DMS79 treated with DMSO at 0.1 percent for 48 hours (cell line): ENCODE results near the gene JAG2.

ENCODE experiments used
- DNase-seq: peaks from one replicate; lab custom pipeline; 2025; lab: John Stamatoyannopoulos, UW

JAG2 gene

DNA sequence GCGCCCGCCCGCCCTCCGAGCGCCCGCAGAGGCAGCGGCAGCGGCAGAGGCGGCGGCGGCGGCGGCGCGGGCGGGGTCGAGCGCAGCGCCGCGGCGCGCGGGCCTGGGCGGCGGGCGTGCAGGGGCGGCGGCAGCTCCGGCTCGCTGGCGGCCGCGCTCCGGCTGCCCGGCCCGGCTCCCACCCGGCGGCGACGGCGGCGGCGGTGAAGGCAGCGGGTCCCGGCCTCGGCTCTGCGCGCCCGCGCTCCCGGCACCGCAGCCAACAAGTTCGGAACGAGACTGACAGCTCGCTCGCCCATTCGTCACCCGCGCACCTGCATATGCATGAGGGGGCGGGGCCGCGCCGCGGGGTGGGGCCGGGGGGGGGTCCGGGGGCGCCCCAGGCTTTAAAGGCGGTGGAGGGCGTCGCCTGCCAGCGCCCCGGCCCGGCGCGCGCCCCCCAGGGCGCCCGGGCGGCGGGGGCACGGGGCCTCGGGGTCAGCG is at the start of gene JAG2:
Gene JAG2, minus strand, starts transcription at position 281 of the 483 bp plus-strand sequence. CDS start 356 bp downstream, outside the sequence.
- peak; percentile 39 for DNase-seq

DNA sequence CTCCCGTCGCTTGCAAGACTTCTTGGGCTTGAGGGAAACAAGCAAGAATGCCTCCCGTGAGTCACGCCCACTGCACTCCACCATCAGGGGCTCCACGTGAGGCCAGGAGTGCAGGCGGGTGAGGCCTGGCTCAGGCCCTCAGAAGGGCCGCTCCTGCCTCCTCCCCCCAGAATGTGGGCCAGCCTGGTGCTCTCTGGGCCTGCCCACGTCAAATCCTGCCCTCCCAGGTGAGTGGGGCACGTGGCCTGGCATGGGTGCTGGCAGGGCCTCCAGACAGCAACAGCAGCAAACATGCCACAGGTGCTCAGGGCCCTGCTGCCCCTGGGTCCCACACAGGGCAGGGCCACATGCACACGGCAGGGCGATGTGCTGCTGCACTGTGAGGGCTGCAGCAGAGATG is 49.2 kb upstream of the JAG2 start:
- no peak for DNase-seq

DNA sequence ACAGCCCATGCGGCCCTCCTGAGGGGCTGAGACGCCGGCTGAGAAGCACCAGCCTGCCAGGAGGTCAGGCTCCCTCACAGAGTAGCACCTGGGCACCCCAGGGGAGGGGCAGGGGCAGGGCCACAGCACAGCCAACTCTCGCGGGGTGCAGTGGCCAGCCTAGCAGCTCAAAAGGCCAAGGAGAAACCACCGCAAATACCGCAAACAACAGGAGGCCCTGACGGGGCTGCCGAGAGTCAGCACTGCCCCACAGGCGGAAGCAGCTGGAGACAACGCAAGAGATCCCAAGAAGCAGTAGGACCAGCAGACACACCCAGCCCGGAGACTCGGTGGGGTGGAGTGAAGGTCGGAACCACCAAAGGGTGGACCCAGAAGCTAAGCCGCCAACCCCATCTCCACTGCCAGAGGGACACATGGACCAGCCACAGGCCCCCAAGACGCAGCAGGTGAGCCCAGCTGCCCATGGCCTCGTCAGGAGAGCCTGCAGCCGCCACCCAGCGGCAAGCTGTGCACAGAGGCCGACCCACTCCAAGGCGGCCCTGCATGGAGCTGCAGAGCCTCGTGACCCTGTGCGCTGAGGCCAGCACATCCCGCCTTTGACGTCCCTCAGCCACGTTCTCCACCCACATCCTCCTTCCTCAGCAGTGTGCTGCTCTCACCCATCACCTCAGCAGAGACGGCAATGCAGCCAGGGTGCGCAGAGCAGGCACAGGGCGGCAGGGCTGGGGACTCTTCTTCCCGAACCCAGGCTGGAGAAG is 48.1 kb upstream of the JAG2 start:
- no peak for DNase-seq

DNA sequence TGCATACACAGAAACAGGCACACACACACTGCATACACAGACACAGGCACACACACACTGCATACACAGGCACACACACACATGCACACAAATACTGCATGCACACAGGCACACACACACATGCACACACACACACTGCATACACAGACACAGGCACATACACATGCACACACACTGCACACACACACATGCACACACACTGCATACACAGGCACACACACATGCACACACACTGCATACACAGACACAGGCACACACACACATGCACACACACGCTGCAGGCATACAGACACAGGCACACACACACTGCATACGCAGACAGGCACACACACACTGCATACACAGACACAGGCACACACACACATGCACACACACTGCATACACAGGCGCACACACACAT is 47.0 kb upstream of the JAG2 start:
- no peak for DNase-seq

DNA sequence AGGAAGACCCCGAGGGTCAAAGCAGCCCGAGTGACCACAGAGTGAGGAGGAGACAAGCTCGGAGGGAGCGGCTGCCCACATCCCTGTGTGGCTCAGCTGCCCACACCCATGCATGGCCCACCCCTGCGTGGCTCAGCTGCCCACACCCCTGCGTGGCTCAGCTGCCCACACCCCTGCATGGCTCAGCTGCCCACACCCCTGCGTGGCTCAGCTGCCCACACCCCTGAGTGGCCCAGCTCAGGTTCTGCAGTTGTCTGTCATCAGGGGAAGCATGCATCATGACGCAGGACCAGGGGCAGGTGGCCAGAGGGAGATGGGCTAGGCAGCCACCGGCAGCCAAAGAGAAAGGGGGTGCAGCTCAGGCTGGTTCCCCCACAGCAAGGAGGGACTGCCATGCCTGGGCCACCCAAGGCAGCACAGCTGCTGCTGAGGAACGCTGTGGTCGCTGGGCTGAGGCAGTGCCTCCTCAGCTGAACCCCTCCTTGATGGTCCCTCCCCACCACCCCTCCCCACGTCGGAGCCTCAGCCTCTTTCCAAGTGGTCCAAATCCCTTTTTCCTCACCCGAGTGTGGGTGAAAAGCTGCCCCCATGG is 45.8 kb upstream of the JAG2 start:
- DNase-seq = no peak

DNA sequence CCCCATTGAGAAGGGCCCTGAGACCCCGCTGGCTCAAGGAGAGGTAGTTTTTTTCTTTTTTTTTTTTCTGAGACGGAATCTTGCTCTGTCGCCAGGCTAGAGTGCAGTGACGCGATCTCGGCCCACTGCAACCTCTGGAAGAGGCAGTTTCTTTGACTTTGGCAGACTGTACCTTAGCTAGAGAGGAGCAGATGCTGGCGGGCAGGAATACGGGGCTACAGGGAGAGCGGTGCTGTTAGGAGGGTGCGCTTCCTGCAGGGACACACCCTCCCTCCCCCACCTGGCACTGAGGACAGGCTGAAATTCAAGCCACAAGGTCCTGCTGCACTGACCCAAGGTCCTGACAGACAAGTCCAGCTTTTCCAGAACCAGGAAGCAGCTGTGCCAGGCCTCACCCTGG is 44.8 kb upstream of the JAG2 start:
- peak; percentile 71 for DNase-seq

DNA sequence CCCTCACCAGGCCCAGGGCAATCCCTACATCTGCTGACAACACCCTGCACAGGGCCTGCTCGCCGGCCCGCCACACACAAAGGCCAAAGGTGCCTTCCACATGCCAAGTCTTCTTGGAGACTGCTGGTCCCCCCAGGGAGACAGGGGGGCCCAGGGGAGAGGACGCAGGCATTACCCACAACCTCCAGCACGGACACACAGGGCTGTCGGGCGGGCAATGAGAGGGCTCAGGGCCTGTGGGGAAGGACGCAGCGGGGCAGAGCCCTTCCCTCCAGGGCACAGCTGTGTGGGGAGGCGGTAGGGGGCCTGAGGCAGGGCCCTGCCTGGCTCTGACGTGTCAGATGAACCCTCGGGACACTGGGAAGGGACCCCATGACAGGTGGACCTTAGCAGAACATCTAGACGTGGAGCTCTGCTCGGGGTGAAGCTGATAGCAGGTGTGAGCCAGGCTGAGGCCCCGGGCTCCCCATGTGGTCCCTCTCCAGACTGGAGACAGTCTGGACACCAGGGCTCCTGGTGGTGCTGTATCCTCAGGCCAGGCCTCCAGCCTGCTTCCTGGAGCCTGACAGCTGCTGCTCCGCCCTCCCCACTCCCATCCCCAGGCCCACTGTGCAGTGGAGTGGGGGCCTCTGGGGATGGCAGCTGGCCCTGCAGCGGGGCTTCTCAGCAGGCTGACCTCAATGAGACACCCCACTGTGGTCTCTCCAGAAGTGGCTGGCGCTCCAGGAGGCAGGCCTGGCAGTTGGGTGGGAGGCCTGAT is 44.1 kb upstream of the JAG2 start:
- DNase-seq = peak; percentile 71

DNA sequence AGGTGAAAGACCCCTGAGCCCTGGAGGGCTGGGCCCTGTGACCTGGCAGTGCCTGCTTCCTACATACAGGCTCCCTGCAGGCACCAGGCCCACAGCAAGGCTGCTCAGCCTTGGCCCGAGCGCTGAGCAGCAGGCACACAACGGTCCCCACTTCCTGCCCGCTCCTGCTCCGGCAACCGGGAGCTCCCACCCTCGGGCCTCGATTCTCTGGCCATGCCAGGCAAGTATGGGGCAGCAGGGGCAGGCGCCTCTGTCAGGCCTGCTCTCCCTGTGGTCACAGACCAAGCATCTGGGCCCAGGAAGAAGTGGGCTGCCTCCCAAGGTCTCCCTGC is 43.1 kb upstream of the JAG2 start:
- DNase-seq = no peak

DNA sequence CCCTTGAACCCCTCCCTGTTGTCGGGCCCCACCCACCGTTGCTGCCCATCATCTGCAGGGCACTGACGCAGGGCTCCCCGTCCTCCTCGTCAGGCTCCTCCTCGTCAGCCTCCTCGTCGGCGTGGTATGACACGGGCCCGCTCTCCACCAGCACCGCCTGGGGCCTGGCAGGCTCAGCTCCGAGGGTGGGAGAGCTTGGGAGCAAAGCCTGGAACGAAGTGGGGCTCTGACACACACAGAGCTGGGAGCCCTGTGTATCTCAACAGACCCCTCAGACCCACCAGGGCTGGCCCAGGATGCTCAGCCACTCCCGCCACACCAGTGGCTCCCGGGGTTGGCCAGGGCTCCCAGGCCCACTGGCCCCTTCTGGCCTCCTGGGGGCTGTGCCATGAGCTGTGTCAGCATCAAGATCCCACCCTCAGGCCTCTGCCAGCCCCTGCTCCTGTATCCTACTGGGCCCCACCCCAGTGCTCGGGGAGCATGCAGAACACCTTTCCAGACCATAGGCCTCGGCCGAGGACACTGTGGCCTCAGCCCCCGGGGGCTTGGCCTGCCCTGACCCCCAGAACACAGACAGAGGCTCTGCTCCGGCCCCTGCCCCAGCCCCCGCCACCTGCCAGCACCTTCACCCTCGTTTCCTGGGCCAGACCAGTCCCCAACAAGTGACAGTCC is 42.6 kb upstream of the JAG2 start:
- DNase-seq = no peak

DNA sequence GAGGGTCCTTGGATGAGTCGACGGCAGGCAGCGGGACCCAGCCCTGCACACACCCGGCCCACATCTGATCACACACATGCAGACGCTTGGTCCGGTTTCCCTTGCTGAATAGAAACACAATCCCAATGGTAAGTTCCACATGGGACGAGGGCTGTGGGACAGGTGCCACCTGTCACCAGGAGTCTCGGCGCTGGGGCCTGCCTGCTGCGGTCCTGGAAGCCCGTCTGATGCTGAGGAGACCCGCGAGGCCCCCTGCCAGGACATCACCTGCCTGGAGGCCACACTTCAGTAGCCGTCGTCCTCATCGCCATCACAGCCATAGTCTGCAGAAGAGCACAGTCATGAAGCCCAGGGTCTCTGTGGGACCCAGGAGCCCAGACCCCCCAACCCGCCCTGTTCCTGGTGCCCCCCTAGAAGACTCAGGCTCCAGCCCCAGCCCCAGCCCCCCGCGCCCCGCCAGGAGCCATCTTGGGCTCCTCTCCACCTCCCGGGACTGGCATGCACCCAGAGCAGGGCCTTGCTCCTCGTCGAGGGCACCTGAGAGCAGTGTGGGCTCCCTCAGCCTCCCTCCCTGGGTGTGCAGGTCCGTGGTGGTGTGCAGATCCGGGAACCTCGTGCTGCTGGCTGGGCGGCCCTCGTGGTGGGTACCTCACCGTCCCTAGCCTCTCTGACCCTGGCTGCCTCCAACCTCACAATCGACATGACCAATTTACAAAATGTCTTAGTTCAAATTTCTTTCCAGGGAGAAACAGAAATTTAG is 41.9 kb upstream of the JAG2 start:
- peak; percentile 69 for DNase-seq

DNA sequence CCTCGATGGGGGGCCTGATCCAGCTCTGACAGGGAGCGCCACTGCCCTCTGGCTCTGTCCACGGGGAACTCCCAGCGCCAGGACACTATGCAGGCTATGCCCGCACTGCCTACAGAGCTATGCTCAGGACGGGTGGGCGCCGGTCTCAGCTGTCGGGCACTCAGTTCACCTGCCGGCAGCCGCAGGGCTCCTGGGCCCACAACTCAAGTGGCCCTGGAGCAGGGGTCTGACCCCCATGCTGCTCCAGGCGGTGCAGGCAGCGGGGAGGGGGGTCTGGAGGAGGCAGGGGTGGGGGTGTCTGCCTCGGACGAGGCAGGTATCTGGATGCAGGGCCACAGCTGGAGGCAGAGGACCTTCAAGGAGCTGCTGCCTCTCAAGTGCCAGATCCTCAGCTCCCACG is 41.1 kb upstream of the JAG2 start:
- DNase-seq = peak; percentile 69

DNA sequence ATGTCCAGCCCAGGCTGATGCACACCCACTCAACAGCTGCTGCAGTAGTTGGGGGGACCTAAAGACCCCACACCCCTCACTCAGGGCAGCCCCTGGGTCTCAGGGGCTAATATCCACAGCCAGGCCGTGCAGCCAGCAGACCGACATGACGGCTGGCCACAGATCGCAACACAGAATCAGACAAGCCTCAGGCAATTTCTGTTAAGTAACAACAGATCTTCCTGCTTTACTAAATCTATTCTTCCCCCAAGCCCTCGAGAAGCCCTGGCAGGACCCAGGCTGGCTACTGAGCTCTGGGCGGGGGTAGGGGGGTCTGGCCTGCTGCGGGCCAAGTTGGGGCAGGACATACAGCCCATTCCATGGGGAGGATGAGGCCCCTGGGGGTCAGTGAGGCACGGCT is 40.5 kb upstream of the JAG2 start:
- DNase-seq = no peak

DNA sequence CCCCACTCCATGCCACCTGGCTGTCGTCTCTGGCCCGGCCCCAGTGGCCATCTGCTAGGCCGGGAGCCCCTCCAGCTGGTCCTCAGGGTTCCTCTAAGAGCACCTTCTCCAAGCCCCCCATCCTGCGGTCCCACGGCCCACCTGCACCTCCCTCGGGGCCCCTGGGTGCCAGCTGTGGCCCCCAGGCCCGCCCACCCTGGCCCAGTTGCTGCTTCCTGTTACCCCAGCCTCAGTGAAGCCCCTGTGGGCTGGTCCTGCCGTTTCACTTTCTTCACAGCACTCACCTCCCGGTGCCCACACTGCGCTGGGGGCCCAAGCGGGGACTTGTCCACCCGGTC is 40.1 kb upstream of the JAG2 start:
- no peak for DNase-seq

DNA sequence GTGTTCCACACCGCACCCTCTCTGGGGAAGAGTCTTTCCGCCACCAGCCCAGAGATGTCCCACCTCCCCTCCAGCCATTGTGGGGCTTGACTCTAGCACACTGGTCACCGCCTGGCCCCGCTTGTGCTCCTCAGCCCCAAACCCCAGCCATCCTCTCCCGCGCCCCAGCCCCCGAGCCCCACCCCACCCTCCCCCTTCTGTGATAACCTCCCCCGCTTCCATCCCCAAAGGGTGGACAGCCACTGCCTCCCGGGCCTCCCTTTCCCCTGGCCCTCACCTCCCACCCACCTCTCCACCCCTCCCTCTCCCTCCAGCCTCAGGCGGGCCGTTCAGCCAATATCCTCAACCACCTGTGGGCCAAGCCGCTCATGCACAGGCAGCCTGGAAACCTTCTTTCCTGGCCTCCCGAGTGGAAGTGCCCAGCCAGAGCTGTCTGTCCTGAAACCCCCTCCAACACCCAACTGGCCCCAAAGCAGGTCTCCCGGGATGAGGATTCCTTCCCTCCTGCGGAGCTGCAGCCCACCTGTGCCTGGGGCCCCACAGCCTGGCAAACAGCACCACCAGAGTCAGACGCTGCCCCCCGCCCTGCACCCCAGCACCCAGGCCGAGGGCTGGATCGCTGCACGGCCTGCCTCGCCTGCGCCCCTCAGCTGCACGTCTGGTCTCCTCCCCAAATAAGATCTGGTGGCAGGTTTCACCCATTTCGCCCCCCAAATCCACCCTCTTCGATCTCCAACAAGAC is 39.6 kb upstream of the JAG2 start:
- no peak for DNase-seq

DNA sequence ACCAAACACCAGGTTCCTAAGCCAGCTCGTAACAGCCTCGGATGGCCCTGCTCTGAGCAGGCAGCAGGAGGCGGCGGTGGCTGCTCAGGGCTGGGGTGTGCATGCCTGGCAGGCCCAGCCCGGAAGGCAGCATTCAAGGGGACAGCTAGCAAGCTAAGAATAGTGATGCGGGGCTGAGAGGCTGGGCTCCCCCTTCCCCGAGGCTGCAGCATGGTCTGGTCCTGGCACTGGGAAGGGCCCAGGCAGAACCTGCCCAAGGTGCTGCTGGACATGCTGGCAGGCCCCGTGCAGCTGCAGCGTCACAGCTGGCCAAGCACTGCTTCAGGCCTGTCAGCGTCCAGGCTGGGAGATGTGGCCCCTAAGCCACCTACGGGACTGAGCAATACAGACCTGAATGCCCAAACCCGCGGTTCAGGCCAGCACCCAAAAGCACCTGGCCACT is 38.9 kb upstream of the JAG2 start:
- no peak for DNase-seq

DNA sequence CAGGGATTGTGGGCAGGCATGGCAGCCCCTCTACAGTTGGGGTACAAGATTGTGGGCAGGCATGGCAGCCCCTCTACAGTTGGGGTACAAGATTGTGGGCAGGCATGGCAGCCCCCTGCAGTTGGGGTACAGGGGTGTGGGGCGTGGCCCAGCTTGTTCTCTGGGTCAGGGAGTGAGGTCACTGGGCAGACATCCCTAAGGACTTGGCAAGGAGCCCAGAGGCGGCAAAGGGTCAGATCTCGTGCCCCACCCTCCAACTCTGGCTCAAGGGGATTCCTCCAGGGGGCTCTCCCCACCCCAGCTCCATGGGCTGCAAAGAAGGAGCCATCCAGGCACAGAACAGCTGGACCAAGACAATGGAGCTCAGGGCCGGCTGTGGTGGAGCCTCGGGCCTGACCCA is 38.3 kb upstream of the JAG2 start:
- no peak for DNase-seq

DNA sequence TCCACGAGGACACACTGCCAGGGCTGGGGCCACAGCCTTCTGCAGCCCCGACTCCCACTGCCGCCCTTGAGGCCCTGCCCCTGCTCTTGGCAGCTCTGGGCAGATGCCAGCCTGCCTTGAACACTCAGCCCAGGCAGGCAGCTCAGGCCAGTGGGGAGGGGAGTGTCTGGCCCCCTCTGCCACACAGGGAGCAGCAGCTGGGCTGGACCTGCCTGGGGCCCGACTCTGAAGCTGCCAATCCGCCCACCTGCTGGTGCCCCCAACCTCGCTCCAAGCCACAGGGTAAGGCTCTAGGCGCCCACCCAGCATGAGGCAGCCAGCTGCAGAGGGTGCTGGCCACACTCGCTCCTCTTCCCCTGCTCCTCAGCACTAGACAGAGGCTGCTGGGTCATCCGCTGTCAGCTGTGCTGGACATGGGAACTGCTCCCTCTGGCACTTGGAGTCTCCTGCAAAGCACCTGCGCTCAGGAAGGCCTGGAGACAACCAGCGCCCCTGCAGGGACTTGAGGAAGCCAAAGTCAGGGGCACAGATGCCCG is 37.2 kb upstream of the JAG2 start:
- DNase-seq = peak; percentile 34

DNA sequence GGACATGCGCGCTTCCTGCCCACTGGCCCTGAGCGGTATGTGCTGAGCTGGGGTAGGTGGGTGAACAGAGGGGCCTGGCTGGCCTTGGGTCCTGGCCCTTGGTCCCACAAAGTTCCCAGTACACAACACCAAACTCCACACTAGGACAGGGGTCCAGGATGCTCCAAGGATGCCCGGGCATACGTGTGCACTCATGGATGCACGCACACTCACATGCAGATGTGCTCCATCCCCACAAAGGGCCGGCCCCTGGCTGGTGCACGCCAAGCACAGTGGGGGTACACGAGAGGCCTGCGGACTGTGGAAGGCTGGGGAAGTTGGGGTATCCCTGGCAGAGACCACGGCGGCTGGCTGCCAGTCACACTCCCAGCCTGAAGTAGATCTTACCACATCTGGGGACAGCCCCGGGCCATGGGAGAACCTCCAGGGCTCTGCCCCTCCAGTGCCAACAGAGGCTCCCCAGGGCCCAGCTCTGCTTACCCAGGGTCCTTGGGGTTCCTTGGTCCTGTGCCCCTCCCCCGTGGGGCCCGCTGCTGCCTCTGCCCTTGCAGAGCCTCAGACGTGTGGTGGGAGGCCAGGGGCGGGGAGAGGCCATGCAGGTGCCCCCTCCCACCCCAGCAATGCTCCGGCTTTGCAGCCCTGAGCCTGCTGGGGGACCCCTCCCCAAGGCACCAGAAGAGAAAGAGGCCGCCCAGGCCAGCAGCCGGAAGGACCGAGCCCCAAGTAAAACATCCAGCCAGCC is 36.5 kb upstream of the JAG2 start:
- no peak for DNase-seq

DNA sequence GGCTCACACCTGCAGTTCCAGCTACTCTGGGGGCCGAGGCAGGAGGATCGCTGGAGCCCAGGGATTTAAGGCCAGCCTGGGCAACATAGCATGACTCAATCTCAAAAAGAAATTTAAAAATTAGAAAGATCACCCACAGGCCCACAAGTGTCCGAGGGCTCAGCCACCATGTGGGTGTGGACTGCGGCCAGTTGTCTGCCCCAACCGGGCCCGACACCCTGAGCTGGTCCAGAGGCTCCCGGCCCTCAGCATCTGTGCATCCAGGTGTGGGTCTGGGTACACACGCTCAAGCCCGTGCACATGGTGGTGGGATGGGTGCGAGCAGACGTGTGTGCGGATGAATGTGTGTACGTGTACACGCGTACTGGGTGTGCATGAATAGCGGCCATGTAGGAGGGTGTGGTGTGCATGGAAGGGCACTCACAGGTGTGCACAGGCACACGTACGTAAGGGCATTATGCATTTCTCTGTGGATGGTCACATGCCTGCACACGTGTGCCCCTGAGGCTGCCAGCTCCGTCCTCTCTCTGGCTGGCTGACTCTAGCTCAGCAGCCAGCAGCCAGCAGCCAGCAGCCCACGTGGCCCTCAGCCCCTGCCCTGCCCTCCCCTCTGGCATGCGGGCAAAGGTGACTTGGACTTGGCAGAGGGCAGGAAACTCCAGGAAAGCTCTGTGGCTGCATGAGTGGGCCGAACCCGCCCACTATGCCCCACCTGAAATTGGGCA is 35.8 kb upstream of the JAG2 start:
- DNase-seq = no peak

DNA sequence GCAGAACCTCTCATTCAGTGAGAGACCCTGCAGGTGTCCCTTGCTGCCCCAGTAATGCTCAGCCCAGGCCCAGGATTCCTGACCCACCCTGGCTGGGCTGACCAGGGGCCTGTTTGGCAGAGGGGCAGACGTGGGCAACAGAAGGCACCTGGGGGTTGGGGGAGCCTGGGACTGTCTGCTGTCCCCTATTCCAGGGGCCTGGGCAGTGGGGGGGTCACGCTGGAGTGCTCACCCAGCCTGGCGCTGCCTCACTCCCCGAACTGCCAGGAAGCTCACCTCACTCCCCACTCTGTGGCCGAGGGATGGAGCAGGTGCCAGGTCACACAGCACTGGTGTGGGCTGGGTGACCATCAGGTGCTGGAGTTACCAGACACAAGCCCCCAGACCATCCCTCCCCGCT is 35.1 kb upstream of the JAG2 start:
- no peak for DNase-seq
